H9 (cell line): ENCODE data around the gene PNPLA1. TPM values are rescaled to one million over a fixed set of nuclear protein-coding genes. Genes with fewer than 3 reads are reported as not detected.

Source experiments
- DNase-seq: peaks from one replicate; pipeline ENCODE4 v3.0.0-alpha.2; 2017
- H2AFZ ChIP-seq: one replicate; pipeline ENCODE4 v1.6.1; 2013; ENCODE audit warnings: mild to moderate bottlenecking, low read length, control low read depth, moderate library complexity
- H2AK5ac ChIP-seq: 2 replicates; pipeline ENCODE4 v1.6.1; 2013; ENCODE audit warnings: low read length, control low read depth, mixed read lengths; ENCODE audit not compliant: insufficient read length
- H2BK120ac ChIP-seq: one replicate; pipeline ENCODE4 v1.6.1; 2013; ENCODE audit warnings: low read depth, mild to moderate bottlenecking, low read length, control low read depth, inconsistent platforms; ENCODE audit not compliant: poor library complexity, severe bottlenecking
- H2BK12ac ChIP-seq: 2 replicates; pipeline ENCODE4 v1.6.1; 2013; ENCODE audit warnings: low read length, control low read depth, mixed read lengths, low read depth; ENCODE audit not compliant: insufficient read length
- H2BK15ac ChIP-seq: 2 replicates; pipeline ENCODE4 v1.6.1; 2013; ENCODE audit warnings: low read depth, low read length, control low read depth
- H2BK20ac ChIP-seq: one replicate; pipeline ENCODE4 v1.6.1; 2013; ENCODE audit warnings: low read depth, mild to moderate bottlenecking, low read length, control low read depth, inconsistent platforms; ENCODE audit not compliant: poor library complexity, severe bottlenecking
- H2BK5ac ChIP-seq: 2 replicates; pipeline ENCODE4 v1.6.1; 2013; ENCODE audit warnings: low read length, control low read depth, mixed read lengths; ENCODE audit not compliant: insufficient read length
- H3K14ac ChIP-seq: 2 replicates; pipeline ENCODE4 v1.6.1; 2013; ENCODE audit warnings: low read length, control low read depth; ENCODE audit not compliant: insufficient read depth
- H3K18ac ChIP-seq: 2 replicates; pipeline ENCODE4 v1.6.1; 2013; ENCODE audit warnings: low read depth, mild to moderate bottlenecking, mixed read lengths, low read length, control low read depth; ENCODE audit not compliant: insufficient read length
- H3K23ac ChIP-seq: 2 replicates; pipeline ENCODE4 v1.6.1; 2013; ENCODE audit warnings: low read length, control low read depth, mixed read lengths, low read depth; ENCODE audit not compliant: insufficient read length
- H3K23me2 ChIP-seq: 2 replicates; pipeline ENCODE4 v1.6.1; 2013; ENCODE audit warnings: low read depth, mild to moderate bottlenecking, mixed read lengths, low read length, control low read depth; ENCODE audit not compliant: insufficient read length, poor library complexity, severe bottlenecking
- H3K27ac ChIP-seq: 2 replicates; pipeline ENCODE4 v1.5.1; 2013; ENCODE audit warnings: low read length, control low read depth, mixed read lengths, low read depth; ENCODE audit not compliant: insufficient read length
- H3K27me3 ChIP-seq: 2 replicates; pipeline ENCODE4 v1.6.1; 2013; ENCODE audit warnings: low read length, control low read depth, inconsistent platforms; ENCODE audit not compliant: insufficient read depth
- H3K4ac ChIP-seq: 2 replicates; pipeline ENCODE4 v1.6.1; 2013; ENCODE audit warnings: low read depth, mild to moderate bottlenecking, control low read depth, inconsistent platforms, low read length, moderate library complexity
- H3K4me1 ChIP-seq: 2 replicates; pipeline ENCODE4 v1.6.1; 2013; ENCODE audit warnings: low read length, control low read depth, inconsistent platforms; ENCODE audit not compliant: insufficient read depth
- H3K4me2 ChIP-seq: 2 replicates; pipeline ENCODE4 v1.6.1; 2013; ENCODE audit warnings: low read length, control low read depth, mixed read lengths; ENCODE audit not compliant: insufficient read length, insufficient read depth
- H3K56ac ChIP-seq: 2 replicates; pipeline ENCODE4 v1.6.1; 2013; ENCODE audit warnings: low read depth, mild to moderate bottlenecking, mixed read lengths, low read length, control low read depth; ENCODE audit not compliant: insufficient read length
- H3K79me1 ChIP-seq: 2 replicates; pipeline ENCODE4 v1.6.1; 2013; ENCODE audit warnings: low read depth, mild to moderate bottlenecking, moderate library complexity, low read length, control low read depth, inconsistent platforms; ENCODE audit not compliant: insufficient read depth, poor library complexity, severe bottlenecking
- H3K79me2 ChIP-seq: 2 replicates; pipeline ENCODE4 v1.6.1; 2013; ENCODE audit warnings: low read length, control low read depth, inconsistent platforms; ENCODE audit not compliant: insufficient read depth
- H3K9ac ChIP-seq: 2 replicates; pipeline ENCODE4 v1.6.1; 2013; ENCODE audit warnings: low read length, control low read depth, mixed read lengths; ENCODE audit not compliant: insufficient read length; ENCODE audit errors: extremely low read depth
- H3K9me3 ChIP-seq: one replicate; pipeline ENCODE4 v1.6.1; 2013; ENCODE audit warnings: low read depth, low read length, inconsistent platforms; ENCODE audit not compliant: control insufficient read depth
- H3T11ph ChIP-seq: one replicate; pipeline ENCODE4 v1.6.1; 2013; ENCODE audit warnings: mild to moderate bottlenecking, low read length, control low read depth, inconsistent platforms
- H4K20me1 ChIP-seq: one replicate; pipeline ENCODE4 v1.6.1; 2013; ENCODE audit not compliant: control insufficient read depth, insufficient read length, insufficient read depth
- H4K5ac ChIP-seq: 2 replicates; pipeline ENCODE4 v1.6.1; 2013; ENCODE audit warnings: low read depth, mild to moderate bottlenecking, mixed read lengths, low read length, control low read depth; ENCODE audit not compliant: insufficient read length
- H4K8ac ChIP-seq: replicated peaks from 2 replicates; pipeline ENCODE4 v1.6.1; 2013; ENCODE audit warnings: low read length, control low read depth, mixed read lengths, low read depth; ENCODE audit not compliant: insufficient read length
- H4K91ac ChIP-seq: 2 replicates; pipeline ENCODE4 v1.6.1; 2013; ENCODE audit warnings: low read depth, mild to moderate bottlenecking, moderate library complexity, mixed read lengths, low read length, control low read depth; ENCODE audit not compliant: insufficient read length
- H3K27ac Mint-ChIP-seq, 3 experiments: 2 replicates in 2 of 3; 3 replicates in 1 of 3; pipeline ENCODE4 v1.8.0; 2020 to 2021; ENCODE audit warnings: mixed read lengths in 3 of 3, mild to moderate bottlenecking in 1 of 3, moderate library complexity in 1 of 3
- H3K27me3 Mint-ChIP-seq: 2 replicates; pipeline ENCODE4 v1.8.0; 2021; ENCODE audit warnings: low read depth, mild to moderate bottlenecking, moderate library complexity, mixed read lengths
- H3K36me3 Mint-ChIP-seq, 3 experiments: 2 replicates in 2 of 3; 3 replicates in 1 of 3; pipeline ENCODE4 v1.8.0; 2020 to 2021; ENCODE audit warnings: low read depth in 3 of 3, mixed read lengths in 3 of 3; ENCODE audit not compliant: insufficient read depth in 1 of 3
- H3K4me1 Mint-ChIP-seq, 2 experiments: 2 replicates each; pipeline ENCODE4 v1.8.0; 2020; ENCODE audit warnings: mixed read lengths in 2 of 2
- H3K4me3 Mint-ChIP-seq, 2 experiments: 2 replicates in 1 of 2; 3 replicates in 1 of 2; pipeline ENCODE4 v1.8.0; 2020 to 2021; ENCODE audit warnings: mild to moderate bottlenecking in 2 of 2, mixed read lengths in 2 of 2, moderate library complexity in 1 of 2
- H3K9me3 Mint-ChIP-seq, 2 experiments: 2 replicates in 1 of 2; 3 replicates in 1 of 2; pipeline ENCODE4 v1.8.0; 2020; ENCODE audit warnings: mild to moderate bottlenecking in 2 of 2, mixed read lengths in 2 of 2, moderate library complexity in 1 of 2
- CTCF ChIP-seq: fragments of 200-600 bp; sonication (generic); conservative IDR thresholded peaks from 3 replicates; pipeline ENCODE4 v1.8.0; 2021; ENCODE audit warnings: antibody characterized with exemption, mild to moderate bottlenecking
- WGBS: extraction: QIAGEN DNeasy Blood & Tissue Kit; methylation state at CpG from one replicate; pipeline ENCODE4 v1.1.7; 2013; ENCODE audit warnings: missing lambda C conversion rate, low lambda C conversion rate, mixed read lengths; ENCODE audit not compliant: insufficient read length; ENCODE audit errors: extremely low coverage; 5-methylcytosine and 5-hydroxymethylcytosine counted together
- total RNA-seq: library from RNA; stranded (reverse); gene quantifications from 2 replicates; pipeline ENCODE4 v1.2.1, GENCODE V29; 2021

PNPLA1 gene
- total RNA-seq, 1 experiment from 2014 or later, result 0.09 TPM

- H2AK5ac ChIP-seq, result no peak overlapping the region
- no peaks in the 10 kb centered on the region for H3K79me1 ChIP-seq
- no peak overlapping the region for H3K27ac ChIP-seq
- no peak overlapping the region for H2AFZ ChIP-seq
- H3K4ac ChIP-seq, result no peak overlapping the region
- Mint-ChIP-seq H3K4me1 (peaks cover 15 to 17% of the 10 kb centered on the region in 2 experiments), H3K27ac (no peak overlapping the region), H3K9me3 (no peaks in the 10 kb centered on the region), H3K4me3 (no peak overlapping the region), H3K36me3 (no peaks in the 10 kb centered on the region), H3K27me3 (peaks cover 3% of the 10 kb centered on the region)
- H3K4me1 ChIP-seq, result no peaks in the 10 kb centered on the region
- H3K18ac ChIP-seq, result no peak overlapping the region
- H3K9ac ChIP-seq, result no peak overlapping the region
- WGBS, result no CpG with 5 or more reads among the region's 7 CpGs
- no peaks in the 10 kb centered on the region for H4K20me1 ChIP-seq
- no peak overlapping the region for H4K5ac ChIP-seq
- no peak overlapping the region for H2BK5ac ChIP-seq
- no peak overlapping the region; the same call in 1 of the 2 replicates for H3K14ac ChIP-seq
- no peaks in the 10 kb centered on the region for H3K27me3 ChIP-seq
- peak overlapping the region; percentile 75; the same call in 1 of the 2 replicates for H2BK15ac ChIP-seq
- H3K23ac ChIP-seq, result no peak overlapping the region
- peaks cover 4% of the 10 kb centered on the region for H3K23me2 ChIP-seq
- H3K4me2 ChIP-seq, result no peak overlapping the region
- H4K8ac ChIP-seq, result no peak overlapping the region
- no peaks in the 10 kb centered on the region for H3K9me3 ChIP-seq
- H2BK20ac ChIP-seq, result no peak overlapping the region
- no peak for DNase-seq
- H4K91ac ChIP-seq, result no peak overlapping the region
- H2BK120ac ChIP-seq, result no peak overlapping the region
- H3K79me2 ChIP-seq, result no peaks in the 10 kb centered on the region
- no peak overlapping the region for H3K56ac ChIP-seq
- TF ChIP-seq CTCF, result no peak
- no peak overlapping the region for H3T11ph ChIP-seq
- no peak overlapping the region for H2BK12ac ChIP-seq
Observed at GRCh38 chr6:36301781-36302180, 31.9 kb downstream of the PNPLA1 start.
